ENCODE results near the gene KIF3C. TPM values are rescaled to one million over a fixed set of nuclear protein-coding genes. Genes with fewer than 3 reads are reported as not detected.
"Not testable (repeated sequence)": the region's sequence is repeated elsewhere in the genome, so short reads cannot be mapped to it uniquely, and the experiment has no call there.

Gene KIF3C
- polyA plus RNA-seq, 2 of the 4 experiments (the other 2 are of a cell fraction): 17.1 to 77.4 TPM

- H3K9me3 ChIP-seq: 0 out of 3 replicates have a peak, but pooled peaks cover 5% of the 10 kb centered on the region
- WGBS (ENCODE audit: missing lambda C conversion rate): 91% methylated on average over 5 of the region's 5 CpGs
- no peak overlapping the region for H3K27ac ChIP-seq
- no peaks in the 10 kb centered on the region for H3K4me1 ChIP-seq
- H3K4me3 ChIP-seq: no peak overlapping the region
- no peak for DNase-seq (ENCODE audit: low read depth in 1 of 2, low spot score in 1 of 2)
- POLR2A ChIA-PET: no interaction called here
- CTCF ChIA-PET: interaction anchor here (0.6 to 1.5 kb wide), 6 partner anchors 13 to 414 kb away, joined by 3 to 5 read pairs (median 4); no protein-coding TSS in a partner anchor
- no peak for ATAC-seq
- FAIRE-seq: no peak
- H3K4me2 ChIP-seq: no peak overlapping the region
- no peak for TF ChIP-seq ZC3H11A (IDR thresholded peaks at IDR 0.05)
- no peak for TF ChIP-seq CBX2 (IDR thresholded peaks at IDR 0.05; ENCODE audit: borderline replicate concordance, low read depth)
- TF ChIP-seq FOSL2 (IDR thresholded peaks at IDR 0.05): no peak
- no peak for TF ChIP-seq FOSL2 (CRISPR knock-in tag; IDR thresholded peaks at IDR 0.05)
- no peak for TF ChIP-seq JUN (IDR thresholded peaks at IDR 0.05)
- no peak for TF ChIP-seq HOXB5 (CRISPR knock-in tag; IDR thresholded peaks at IDR 0.05)
Measured at GRCh38 chr2:25903216-25903776, 79.0 kb downstream of the KIF3C start.

DNA sequence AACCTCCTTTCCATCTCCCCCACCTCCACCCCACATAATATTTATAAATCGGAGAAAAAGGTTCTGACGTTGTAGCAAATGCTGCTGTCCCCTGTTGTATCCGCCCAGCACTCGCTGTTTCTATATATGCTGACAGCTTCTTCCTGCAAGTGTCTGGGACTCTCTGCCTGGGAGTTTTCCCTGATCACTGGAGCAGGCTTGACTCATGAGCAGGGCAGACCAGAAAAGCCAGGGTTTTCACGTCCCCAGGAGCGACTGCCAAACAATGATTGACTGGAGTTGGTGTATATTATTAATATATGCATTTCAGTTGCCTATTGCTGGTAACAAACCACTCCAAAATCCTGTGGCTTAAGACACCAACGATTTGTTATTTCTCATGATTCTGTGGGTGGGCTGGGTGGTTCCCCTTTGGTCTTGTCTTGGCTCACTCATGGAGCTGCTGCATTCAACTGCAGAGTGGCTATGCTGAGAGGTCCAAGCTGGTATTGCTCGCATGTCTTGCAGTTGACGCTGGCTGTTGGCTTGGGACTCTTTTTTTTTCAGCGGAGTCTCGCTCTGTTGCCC is 82.8 kb downstream of the KIF3C start:
- ATAC-seq (peak in 1 of 2 experiments; percentile 26; a peak in 2 of 6 replicates), DNase-seq (ENCODE audit: low read depth in 1 of 2, low spot score in 1 of 2) (no peak), FAIRE-seq (no peak)
- Histone ChIP-seq H3K4me3 (no peak overlapping the region), H3K4me1 (no peaks in the 10 kb centered on the region), H3K4me2 (no peak overlapping the region), H3K27ac (no peak overlapping the region), H3K9me3 (0 out of 3 replicates have a peak, but pooled peaks cover 5% of the 10 kb centered on the region)
- WGBS (ENCODE audit: missing lambda C conversion rate): 81% methylated on average over 11 of the region's 11 CpGs
- POLR2A ChIA-PET: no interaction called here
- CTCF ChIA-PET: interaction anchor here (0.8 kb wide), 1 partner anchor 9 kb away, joined by 4 read pairs; no protein-coding TSS in a partner anchor
- TF ChIP-seq CBX2 (IDR thresholded peaks at IDR 0.05; ENCODE audit: borderline replicate concordance, low read depth): no peak

GRCh38 chr2:25897506-25897905 is 84.8 kb downstream of the KIF3C start:
- ChIA-PET POLR2A (interaction anchor here (1.3 kb wide), 1 partner anchor 19 kb away, joined by 3 read pairs; no protein-coding TSS in a partner anchor), CTCF (no interaction called here)
- FAIRE-seq: no peak
- no peak overlapping the region for H3K4me2 ChIP-seq
- H3K4me1 ChIP-seq: no peaks in the 10 kb centered on the region
- H3K27ac ChIP-seq: no peak overlapping the region
- 73% methylated on average over 4 of the region's 4 CpGs for WGBS (ENCODE audit: missing lambda C conversion rate)
- DNase-seq (ENCODE audit: low read depth in 1 of 2, low spot score in 1 of 2): no peak
- ATAC-seq: no peak
- no peak overlapping the region for H3K4me3 ChIP-seq
- H3K9me3 ChIP-seq: 0 out of 3 replicates have a peak, but pooled peaks cover 5% of the 10 kb centered on the region
- no peak for TF ChIP-seq CBX2 (IDR thresholded peaks at IDR 0.05; ENCODE audit: borderline replicate concordance, low read depth)
- TF ChIP-seq JUN (IDR thresholded peaks at IDR 0.05): no peak
- TF ChIP-seq MAFK (IDR thresholded peaks at IDR 0.05; ENCODE audit: partially characterized antibody): no peak
- TF ChIP-seq, protein P1, sequence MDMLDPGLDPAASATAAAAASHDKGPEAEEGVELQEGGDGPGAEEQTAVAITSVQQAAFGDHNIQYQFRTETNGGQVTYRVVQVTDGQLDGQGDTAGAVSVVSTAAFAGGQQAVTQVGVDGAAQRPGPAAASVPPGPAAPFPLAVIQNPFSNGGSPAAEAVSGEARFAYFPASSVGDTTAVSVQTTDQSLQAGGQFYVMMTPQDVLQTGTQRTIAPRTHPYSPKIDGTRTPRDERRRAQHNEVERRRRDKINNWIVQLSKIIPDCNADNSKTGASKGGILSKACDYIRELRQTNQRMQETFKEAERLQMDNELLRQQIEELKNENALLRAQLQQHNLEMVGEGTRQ (IDR thresholded peaks at IDR 0.05): no peak
- TF ChIP-seq, protein P2, sequence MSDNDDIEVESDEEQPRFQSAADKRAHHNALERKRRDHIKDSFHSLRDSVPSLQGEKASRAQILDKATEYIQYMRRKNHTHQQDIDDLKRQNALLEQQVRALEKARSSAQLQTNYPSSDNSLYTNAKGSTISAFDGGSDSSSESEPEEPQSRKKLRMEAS (IDR thresholded peaks at IDR 0.05): no peak
- no peak for TF ChIP-seq RCOR1 (IDR thresholded peaks at IDR 0.05; ENCODE audit: low read depth, low read length)
- no peak for TF ChIP-seq CHD4 (IDR thresholded peaks at IDR 0.05; ENCODE audit: borderline replicate concordance)
- no peak for TF ChIP-seq ZFP36 (IDR thresholded peaks at IDR 0.05; ENCODE audit: borderline replicate concordance, partially characterized antibody)
- TF ChIP-seq HMGXB4 (CRISPR knock-in tag; IDR thresholded peaks at IDR 0.05; ENCODE audit: borderline replicate concordance): no peak

GRCh38 chr2:25896308-25896707 is 86.0 kb downstream of the KIF3C start:
- not testable (repeated sequence) for H3K4me3 ChIP-seq; DNase-seq (ENCODE audit: low read depth in 1 of 2, low spot score in 1 of 2); ATAC-seq; H3K27ac ChIP-seq; FAIRE-seq; H3K4me2 ChIP-seq; H3K4me1 ChIP-seq; H3K9me3 ChIP-seq
- 72% methylated on average over 9 of the region's 9 CpGs for WGBS (ENCODE audit: missing lambda C conversion rate)
- ChIA-PET CTCF (interaction anchor here (1.0 to 1.4 kb wide), 2 partner anchors 13 to 44 kb away, joined by 4 read pairs; no protein-coding TSS in a partner anchor), POLR2A (interaction anchor here (0.6 kb wide), 1 partner anchor 16 kb away, joined by 3 read pairs; no protein-coding TSS in a partner anchor)
- TF ChIP-seq ZC3H11A (IDR thresholded peaks at IDR 0.05): peak; percentile 95

Data from A549 (cell line).